HG02840 (cell line): Measurements from ENCODE around the gene PITPNM1.
"Not testable (repeated sequence)": the region's sequence is repeated elsewhere in the genome, so short reads cannot be mapped to it uniquely, and the experiment has no call there.

Source experiments
- ATAC-seq: cut with Tn5 transposase; IDR thresholded peaks from one replicate; pipeline ENCODE4 v1.9.1; 2021; ENCODE audit warnings: mild to moderate bottlenecking, moderate library complexity, moderate number of reproducible peaks; ENCODE audit not compliant: unreplicated experiment, low FRiP score

Gene PITPNM1

DNA sequence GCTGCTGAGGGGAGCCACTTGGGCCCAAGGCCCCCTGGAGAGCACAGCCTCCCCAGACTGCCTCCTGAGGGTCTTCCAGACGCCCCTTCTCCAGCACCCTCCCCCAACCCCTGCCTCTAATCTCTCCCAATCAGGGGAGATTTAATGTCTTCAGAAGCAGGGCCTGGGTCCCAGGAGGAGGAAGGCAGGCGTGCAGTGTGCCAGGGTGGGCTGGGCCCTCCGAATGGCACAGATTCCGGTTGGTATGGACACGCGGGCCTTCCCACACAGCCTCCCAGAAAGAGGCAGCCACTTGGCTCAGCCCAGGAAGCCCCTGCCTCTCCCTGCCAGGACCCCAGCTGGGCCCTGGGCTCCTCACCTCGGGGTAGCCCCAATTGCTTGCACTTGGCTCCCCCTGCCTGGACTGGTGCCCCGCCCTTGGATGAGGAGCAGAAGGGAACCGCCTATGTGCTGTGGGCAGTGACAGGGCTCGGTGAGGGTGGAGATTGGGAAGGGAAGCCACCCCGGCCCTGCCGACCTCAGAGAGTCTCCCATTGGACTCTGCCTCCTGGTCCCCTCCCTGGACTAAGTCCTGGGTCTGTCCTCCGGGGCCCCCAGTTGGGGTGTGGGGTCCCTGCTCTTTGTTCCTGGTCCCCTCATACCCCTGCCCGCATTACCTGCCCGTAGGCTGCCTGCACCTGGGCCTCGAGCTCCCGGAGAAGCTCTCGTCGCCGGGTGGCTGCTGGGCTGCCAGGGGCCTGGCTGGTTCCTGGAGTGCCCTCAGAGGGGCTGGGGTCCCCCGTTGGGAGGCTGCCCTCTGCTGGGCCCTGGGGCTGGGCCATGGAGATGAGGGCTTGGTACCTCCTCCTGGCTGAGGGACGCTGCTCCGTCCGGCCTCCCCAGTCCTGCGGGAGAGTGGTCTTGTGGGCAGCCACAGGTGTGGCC, 18.7 kb upstream of the PITPNM1 start:
- ATAC-seq: no peak

DNA sequence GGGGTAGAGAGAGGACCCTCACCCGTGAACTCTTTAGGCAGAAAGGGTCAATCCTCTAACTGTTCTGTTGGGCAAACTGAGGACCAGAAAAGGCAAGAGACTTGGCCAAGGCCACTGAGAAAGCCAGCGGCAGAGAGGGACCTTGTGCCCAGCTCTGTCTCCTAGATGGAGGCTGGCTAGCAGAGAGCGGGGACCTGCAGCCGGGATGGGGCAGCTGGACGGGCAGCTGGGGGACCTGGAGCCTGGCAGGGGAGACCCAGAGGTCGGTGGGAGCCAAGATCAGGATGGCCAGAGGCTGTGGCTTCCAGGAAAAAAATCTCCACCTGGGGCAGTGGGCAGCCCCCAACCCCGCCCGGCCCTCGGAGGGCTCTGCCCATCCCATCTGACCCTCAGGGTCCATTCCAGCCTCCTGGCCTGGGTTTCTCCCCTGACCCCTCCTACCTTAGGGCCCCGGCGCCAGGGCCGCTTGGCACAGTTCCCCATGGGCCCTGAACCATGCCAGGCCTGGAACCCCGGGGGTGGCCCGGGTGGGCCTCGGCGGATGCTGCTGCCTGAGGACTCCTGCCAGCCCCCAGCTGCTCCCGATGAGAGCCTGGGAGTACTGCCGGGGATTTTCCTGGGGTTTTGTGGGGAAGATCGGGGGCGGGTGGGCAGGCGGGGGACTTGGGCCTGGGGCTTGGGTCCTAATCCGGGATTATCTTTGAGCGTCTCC, 17.8 kb upstream of the PITPNM1 start, which contains the start of gene CABP2:
TSS of gene CABP2 (minus strand) at position 603 of the 712 bp plus-strand sequence. CDS start at position 483, 120 bp downstream.
- ATAC-seq: no peak

DNA sequence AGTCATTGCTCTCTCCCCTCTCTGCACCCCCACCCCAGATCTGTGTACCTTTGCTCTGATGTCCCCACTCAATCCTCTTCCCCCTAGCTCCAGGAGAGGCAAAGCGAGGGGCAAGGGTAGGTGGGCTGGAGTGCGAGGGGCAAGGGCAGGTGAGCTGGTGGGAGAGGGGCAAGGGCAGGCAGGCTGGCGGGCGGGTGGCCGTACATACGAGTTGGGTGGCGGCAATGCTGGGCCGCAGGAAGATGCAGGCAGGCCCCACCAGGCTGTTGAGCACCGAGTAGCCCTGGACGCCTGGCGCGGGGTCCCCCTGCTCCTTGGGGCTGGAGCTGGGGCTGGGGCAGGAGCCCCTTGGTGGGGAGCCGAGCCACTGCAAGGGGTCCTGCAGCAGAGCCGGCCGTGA, 17.2 kb upstream of the PITPNM1 start:
- no peak for ATAC-seq

DNA sequence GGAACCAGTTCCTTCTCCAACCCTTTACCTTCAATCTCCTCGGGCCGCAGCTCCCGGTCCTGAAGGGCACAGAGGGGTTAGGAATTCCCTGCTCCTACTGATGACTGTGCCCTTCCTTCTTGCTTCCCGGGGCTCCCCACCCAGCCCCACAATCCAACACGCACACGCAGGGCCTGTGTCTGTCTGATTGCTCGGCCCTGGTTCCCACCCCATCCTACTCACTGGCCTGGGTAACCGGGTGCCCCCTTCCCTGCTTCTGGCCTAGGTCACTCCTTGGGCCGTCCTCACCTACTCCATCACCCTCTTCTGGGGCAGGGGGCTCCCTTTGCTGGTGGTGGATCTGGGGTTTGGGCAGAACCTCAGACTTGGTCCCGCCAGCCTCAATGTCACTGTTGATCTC, 16.8 kb upstream of the PITPNM1 start:
- ATAC-seq: no peak

DNA sequence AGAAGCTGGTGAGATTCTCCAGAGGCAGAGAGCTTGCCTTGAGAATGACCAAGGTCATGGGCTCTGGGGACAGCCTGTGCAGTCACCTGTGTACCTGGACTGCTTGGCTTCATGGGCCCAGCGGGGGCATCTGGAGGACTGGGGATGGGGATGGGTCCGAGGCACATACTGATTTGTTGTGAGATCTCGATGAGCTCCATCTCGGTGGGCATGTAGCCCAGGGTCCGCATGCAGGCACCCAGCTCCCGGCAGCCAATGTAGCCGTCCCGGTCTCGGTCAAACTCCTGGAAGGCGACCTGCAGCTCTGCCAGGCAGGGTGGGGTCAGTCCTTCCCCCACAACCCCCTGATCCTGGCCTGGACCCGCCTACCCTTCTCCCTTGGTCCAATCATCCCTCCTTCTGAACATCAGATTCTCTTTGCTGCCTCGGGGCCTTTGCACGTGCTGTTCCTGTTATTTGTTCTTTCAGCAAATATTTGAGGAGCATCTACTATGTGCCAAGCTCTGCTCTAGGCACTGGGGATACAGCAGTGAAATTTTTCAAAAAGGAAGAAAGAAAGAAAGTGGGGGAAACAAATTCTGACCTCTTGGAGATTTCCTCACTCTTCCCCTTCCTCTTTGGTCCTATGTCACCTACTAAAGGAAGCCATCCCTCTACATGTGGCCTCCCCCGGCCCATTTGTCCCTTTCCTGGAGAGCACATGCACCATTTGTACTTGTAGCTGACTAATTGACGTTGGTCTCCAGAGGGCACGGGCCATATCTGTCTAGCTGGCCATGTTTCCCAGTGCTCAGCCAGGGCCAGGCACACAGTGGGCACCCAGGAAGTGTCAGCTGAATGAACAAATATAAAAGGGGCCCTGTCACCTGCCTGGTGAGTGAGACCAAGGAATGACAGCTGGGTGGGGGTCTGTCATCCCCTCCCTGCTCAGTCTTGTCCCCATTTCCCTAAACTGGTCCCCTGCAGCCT, 16.0 kb upstream of the PITPNM1 start:
- ATAC-seq: no peak

DNA sequence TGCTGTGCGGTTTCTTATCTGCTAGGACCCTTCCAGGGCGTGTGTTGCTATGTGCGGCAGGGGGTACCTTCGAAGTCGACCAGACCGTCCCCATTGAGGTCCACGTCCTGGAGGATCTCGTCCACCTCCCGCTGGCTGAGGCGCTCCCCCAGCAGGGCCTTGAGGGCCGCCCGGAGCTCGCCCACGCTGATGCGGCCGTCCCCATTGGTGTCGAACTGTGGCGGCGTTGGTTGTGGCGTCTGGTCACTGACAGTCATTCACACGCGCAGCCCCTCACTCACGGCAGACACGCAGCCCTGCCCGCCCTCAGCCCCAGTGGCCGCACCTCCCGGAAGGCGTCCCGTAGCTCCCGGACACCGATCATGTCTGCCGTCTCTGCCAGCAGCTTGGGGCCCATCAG, 14.6 kb upstream of the PITPNM1 start:
- ATAC-seq: no peak

DNA sequence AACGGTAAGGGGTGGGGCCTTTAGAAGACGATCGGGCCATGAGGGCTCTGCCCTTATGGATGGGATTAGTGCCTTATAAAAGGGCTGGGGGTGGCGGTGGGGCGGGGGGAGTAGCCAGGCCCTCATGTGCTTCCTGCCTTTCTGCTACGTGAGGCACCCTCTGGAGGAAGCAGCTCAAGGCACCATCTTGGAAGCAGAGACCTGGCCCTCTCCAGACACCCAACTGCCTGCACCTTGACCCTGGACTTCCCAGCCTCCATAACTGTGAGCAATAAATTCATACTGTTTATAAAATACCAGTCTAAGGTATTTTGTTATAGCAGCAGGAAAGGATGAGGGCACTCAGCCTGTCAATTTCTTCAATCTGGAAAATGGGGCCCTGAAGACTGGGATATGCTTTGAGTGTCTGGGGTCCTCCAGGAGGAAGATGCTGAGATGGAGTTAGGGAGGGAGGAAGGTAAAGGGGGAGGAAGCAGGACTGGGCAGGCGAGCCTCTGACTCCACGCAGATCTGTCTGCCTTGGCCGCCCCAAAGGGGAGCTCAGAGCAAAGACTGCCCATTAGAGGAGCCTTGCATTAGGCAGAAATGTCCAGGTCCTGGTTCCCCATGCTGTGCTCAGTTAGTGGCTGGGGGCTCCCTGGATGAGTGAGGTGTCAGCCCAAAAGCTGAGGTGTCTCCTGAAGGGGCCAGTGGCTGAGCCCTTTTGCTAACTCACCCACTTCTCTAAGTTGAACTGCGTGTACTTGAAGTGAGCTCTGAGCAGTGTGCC, 12.8 kb upstream of the PITPNM1 start:
- no peak for ATAC-seq

DNA sequence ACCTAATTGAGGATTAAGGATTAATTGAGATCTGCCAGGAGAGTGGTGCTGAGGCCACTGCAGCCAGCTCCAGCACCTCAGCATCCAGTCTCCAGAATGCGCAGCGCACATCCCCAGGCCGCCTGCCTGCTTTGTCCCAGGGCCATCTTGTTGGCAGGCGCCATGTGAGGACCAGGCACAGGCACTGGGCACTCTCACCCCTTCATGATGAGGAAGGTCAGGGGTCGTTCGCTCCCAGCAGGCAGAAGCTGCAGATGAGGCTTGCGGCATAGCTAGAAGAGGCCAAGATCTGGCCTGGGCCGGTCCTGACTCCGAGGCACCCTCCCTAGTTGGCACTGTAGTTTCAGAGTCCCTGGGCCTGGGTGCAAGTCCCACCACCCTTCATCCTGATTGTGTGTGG, 11.6 kb upstream of the PITPNM1 start:
- no peak for ATAC-seq

DNA sequence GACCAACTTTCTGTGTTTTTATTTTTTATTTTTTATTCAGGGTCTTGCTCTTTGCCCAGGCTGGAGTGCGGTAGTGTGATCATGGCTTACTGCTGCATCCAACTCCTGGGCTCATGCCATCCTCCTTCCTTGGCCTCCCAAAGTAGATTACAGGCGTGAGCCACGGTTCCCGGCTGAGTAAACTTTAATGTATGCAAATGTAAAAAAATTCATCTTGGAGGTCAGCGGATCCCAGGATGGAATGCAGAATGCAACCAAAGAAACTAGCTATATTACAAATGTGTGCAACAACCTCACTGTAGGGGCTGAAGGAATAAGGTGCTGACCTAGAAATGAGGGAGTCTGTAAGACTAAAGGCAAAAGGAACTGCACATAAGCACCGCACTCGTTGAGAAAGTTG, 9.0 kb upstream of the PITPNM1 start:
- no peak for ATAC-seq

DNA sequence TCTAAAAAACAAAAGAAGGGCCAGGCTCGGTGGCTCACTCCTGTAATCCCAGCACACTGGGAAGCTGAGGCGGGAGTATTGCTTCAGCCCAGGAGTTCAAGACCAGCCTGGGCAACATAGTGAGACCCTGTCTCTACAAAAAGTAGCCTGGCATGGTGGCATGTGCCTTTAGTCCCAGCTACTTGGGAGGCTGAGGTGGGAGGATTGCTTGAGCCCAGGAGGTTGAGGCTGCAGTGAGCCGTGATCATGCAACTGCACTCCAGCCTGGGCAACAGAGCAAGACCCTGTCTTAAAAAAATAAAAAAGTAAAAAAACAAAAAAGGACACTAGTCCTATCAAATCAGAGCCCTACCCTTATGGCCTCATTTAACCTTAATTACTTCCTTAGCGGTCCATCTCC, 6.4 kb upstream of the PITPNM1 start:
- ATAC-seq: not testable (repeated sequence)

DNA sequence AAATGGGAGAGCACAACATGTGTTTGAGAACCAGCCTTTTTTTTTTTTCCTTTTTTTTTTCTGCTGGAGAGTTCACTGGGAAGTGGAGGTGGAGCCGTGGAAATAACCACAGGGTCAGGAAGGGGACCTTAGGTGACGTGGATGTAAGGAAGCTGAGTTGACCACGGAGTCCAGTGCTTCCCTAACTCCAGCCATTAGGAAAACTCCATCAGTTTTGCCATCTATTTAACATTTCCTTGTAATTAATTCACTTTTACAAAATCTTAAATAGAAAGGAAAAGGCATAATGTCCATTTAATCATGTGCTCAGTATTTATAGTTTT, 4.8 kb upstream of the PITPNM1 start:
- no peak for ATAC-seq

DNA sequence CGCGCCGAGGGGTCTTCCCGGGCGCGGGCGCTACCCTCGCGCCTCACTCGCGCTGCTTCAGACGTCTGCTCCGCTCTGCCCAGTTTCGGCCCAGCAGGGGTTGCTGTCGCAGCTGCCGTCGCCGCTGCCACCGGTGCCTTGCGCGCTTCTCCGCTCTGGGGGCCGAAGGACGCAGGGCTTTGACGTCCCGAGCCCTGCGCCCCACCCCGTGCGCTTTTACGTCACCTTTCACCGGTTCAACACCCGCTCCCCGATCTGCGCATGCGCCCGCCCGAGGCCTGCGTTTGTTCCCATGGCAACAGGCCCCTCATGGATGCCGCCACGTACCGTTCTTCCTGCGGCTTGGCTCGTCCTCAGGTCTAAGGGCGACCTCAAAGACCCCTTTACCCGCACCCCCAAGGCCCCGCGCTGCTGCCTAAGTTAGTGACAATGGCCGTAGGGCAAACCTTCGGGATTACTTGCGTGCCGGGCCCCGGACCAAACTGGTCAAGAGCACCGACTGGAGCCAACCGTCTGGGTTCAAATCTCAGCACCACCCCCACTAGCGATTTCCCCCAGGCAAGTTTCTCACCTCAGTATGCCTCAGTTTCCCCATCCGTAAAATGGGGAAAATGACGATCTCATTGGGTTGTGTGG, 3.4 kb upstream of the PITPNM1 start:
- peak; percentile 40 for ATAC-seq

DNA sequence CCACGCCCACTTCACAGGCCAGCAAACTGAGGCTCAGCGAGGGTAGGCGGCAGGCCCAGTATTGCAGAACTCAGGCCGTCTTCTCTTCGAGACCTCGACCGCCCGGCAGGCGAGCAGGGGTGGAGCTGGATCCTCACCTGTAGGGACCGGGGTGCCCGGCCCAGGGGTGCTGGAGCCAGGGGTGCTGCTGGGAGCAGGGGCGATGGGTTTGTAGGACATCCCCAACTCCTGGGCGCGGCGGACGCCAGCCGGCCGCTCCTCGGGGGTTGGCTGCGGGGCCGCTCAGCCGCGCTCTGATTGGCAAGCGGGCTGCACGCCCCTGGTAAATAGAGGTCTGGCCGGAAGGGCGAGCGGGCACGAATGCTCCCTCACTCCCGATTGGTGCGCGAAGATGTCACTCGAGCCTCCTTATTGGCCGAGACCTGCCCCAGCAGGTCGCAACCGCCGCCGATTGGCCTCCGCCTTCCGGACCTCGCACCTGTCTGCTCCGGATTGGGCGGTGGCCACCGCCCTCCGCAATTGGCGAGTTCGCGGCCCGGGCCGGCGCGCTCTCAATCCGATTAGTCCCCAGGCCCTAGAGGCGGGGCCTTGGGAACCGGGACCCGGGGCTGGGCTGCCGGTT, 2.8 kb upstream of the PITPNM1 start, which contains the start of gene CDK2AP2:
TSS of gene CDK2AP2 (minus strand) at position 299 of the 622 bp plus-strand sequence. CDS start at position 219, 80 bp downstream.
- ATAC-seq: peak; percentile 66

DNA sequence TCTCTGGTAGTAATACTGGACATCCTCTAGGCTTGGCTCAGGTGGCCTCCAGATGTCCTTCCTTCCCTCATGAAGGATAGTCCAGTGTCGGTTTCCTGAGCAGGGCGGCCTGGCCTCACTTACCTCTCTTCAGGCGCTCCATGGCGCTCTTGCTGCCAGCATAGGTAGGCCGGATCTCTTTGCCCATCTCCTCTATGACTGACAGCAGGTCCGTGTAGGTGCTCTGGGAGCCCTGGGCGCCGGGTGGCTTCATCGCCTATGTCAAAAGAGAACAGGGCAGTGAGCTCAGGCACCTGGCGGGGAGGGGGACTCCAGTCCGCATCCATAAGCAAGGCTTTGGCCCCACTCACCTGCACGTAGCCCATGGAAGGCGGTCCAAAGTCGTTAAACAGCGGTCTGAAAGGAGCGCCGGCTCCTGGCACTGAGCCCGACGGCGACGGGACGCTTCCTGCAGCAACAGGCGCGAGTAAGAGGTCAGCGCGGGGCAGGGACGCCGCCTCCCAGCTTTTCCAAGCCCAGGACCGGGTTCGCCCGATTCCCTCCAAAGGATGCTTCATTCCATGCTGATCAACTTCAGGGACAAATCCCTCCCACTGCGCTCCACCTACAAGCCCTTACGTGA, 2.2 kb upstream of the PITPNM1 start:
- ATAC-seq: no peak

DNA sequence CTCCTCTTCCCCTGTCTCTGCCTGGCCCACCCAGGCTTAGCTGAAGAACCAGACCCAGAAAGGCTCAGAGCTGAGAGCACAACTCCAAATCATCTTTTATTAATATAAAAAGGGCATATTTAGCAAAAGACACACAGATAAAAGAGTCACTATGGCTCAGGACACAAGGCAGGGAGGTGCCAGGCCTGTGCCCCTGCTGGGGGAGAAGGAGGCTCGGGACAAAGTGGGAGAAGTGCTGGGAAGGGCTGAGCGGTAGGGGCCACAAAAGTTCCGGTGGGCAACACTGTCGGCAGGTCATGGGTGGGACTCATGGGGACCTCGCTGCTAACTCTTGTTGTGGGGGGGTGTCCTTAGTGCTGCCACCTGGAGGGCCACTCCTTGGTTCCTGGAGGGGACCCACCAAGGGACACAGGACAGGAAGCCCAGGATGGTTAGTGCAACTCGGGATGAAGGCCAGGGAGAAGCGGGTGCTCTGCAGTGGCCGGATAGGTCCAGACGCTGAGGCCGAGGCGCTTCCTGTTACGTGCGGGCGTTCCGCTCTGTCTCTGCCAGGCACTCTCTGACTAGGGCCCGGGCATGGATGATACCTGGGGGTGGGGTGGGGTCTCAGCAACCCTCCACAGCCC, 1.4 kb upstream of the PITPNM1 start:
- no peak for ATAC-seq

DNA sequence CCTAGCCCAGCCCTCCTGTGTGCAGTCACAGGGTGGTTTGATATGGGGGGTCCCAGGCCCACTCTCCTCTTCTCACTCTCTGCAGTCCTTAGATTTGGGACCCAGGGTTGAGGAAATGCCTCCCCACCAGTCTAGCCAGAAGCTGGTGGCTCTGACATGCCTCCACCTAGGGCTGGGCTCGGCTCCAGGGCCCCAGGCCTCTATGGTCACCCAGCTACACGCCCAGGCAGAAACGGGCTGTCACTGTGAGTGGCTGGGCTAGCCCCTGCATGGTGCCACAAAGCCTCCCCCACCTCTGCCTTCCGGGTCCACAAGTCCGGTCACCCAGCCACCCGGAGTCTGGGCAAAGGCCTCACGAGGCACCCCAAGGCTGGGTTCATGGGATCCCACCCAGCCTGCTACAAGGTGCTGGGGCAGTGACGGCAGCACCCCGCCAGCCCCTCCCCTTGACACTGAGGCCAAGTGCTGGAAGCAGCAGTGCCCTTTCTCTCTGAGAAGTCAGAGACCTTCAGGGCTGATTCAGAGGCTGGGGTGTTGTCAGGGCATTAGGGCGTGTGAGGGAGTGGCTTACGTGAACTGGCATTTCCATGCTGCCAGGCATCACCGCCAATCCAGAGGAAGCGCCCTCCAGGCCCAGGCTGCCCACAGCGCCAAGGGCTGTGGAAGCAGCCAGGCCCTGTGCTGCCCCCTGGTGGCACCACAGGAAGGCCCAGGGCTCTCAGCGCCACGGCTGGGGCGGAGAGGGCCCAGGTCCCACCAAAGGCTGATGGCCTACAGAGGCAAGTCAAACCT, 638 bp upstream of the PITPNM1 start:
- no peak for ATAC-seq
